Mucosa of stomach (tissue), 1 donor: ENCODE data around the gene CLDN24.
"Not testable (repeated sequence)": the region's sequence is repeated elsewhere in the genome, so short reads cannot be mapped to it uniquely, and the experiment has no call there.

Source experiments
- H3K27me3 ChIP-seq: one replicate; pipeline ENCODE4 v1.7.0; 2013; ENCODE audit warnings: mild to moderate bottlenecking, low read length; ENCODE audit not compliant: control insufficient read depth, insufficient read depth
- H3K36me3 ChIP-seq: one replicate; pipeline ENCODE4 v1.7.0; 2013; ENCODE audit warnings: low read length; ENCODE audit not compliant: control insufficient read depth, insufficient read depth
- H3K4me1 ChIP-seq: one replicate; pipeline ENCODE4 v1.7.0; 2013; ENCODE audit warnings: mild to moderate bottlenecking, low read length; ENCODE audit not compliant: control insufficient read depth, insufficient read depth
- H3K4me3 ChIP-seq: one replicate; pipeline ENCODE4 v1.7.0; 2013; ENCODE audit warnings: low read length
- H3K9ac ChIP-seq: one replicate; pipeline ENCODE4 v1.7.0; 2013; ENCODE audit warnings: mild to moderate bottlenecking, low read length, moderate library complexity
- H3K9me3 ChIP-seq: one replicate; pipeline ENCODE4 v1.7.0; 2013; ENCODE audit warnings: mild to moderate bottlenecking, low read length, moderate library complexity; ENCODE audit not compliant: control insufficient read depth
- donor health status: Pancreatic carcinoma.

The CLDN24 gene

GRCh38 chr4:183329244-183329643 is 7.0 kb upstream of the CLDN24 start:
- H3K4me1 ChIP-seq = peaks cover 16% of the 10 kb centered on the region
- no peaks in the 10 kb centered on the region for H3K36me3 ChIP-seq
- peaks cover 3% of the 10 kb centered on the region for H3K27me3 ChIP-seq
- no peaks in the 10 kb centered on the region for H3K9me3 ChIP-seq
- no peak overlapping the region for H3K4me3 ChIP-seq
- H3K9ac ChIP-seq = no peak overlapping the region

- Histone ChIP-seq H3K9ac (no peak overlapping the region), H3K36me3 (no peaks in the 10 kb centered on the region), H3K9me3 (no peaks in the 10 kb centered on the region), H3K4me1 (peaks cover 12% of the 10 kb centered on the region), H3K27me3 (peaks cover 3% of the 10 kb centered on the region), H3K4me3 (no peak overlapping the region)
These were observed 6.6 kb upstream of the CLDN24 start for GRCh38 chr4:183328832-183329231.

GRCh38 chr4:183327827-183328226 is 5.6 kb upstream of the CLDN24 start:
- no peaks in the 10 kb centered on the region for H3K36me3 ChIP-seq
- no peak overlapping the region for H3K4me3 ChIP-seq
- peaks cover 10% of the 10 kb centered on the region for H3K4me1 ChIP-seq
- H3K9me3 ChIP-seq = no peaks in the 10 kb centered on the region
- peaks cover 3% of the 10 kb centered on the region for H3K27me3 ChIP-seq
- no peak overlapping the region for H3K9ac ChIP-seq

- Histone ChIP-seq H3K36me3 (no peaks in the 10 kb centered on the region), H3K4me3 (no peak overlapping the region), H3K9me3 (no peaks in the 10 kb centered on the region), H3K27me3 (peaks cover 3% of the 10 kb centered on the region), H3K4me1 (peaks cover 10% of the 10 kb centered on the region), H3K9ac (no peak overlapping the region)
These were observed 4.6 kb upstream of the CLDN24 start for GRCh38 chr4:183326853-183327252.

GRCh38 chr4:183326387-183326786 is 4.2 kb upstream of the CLDN24 start:
- H3K27me3 ChIP-seq = not testable (repeated sequence)

GRCh38 chr4:183324619-183325018 is 2.4 kb upstream of the CLDN24 start:
- H3K4me3 ChIP-seq = no peak overlapping the region
- H3K4me1 ChIP-seq = peaks cover 5% of the 10 kb centered on the region
- no peaks in the 10 kb centered on the region for H3K9me3 ChIP-seq
- H3K27me3 ChIP-seq = no peaks in the 10 kb centered on the region
- no peak overlapping the region for H3K9ac ChIP-seq
- H3K36me3 ChIP-seq = no peaks in the 10 kb centered on the region

More at GRCh38 chr4:183326387-183326786, 4.2 kb upstream of the CLDN24 start:
- H3K4me1 ChIP-seq = peaks cover 10% of the 10 kb centered on the region
- not testable (repeated sequence) for H3K36me3 ChIP-seq, H3K9me3 ChIP-seq, H3K4me3 ChIP-seq, H3K9ac ChIP-seq

GRCh38 chr4:183324056-183324455 is 1.8 kb upstream of the CLDN24 start:
- H3K4me1 ChIP-seq, H3K9ac ChIP-seq, H3K9me3 ChIP-seq, H3K27me3 ChIP-seq, H3K36me3 ChIP-seq, H3K4me3 ChIP-seq: not testable (repeated sequence)

GRCh38 chr4:183323295-183323694 is 1.1 kb upstream of the CLDN24 start:
- Histone ChIP-seq H3K4me1 (peaks cover 4% of the 10 kb centered on the region), H3K27me3 (no peaks in the 10 kb centered on the region), H3K9ac (no peak overlapping the region), H3K9me3 (no peaks in the 10 kb centered on the region), H3K36me3 (no peaks in the 10 kb centered on the region), H3K4me3 (no peak overlapping the region)

GRCh38 chr4:183321516-183321915 is 710 bp downstream of the CLDN24 start:
- no peak overlapping the region for H3K9ac ChIP-seq
- H3K9me3 ChIP-seq = no peaks in the 10 kb centered on the region
- no peak overlapping the region for H3K4me3 ChIP-seq
- H3K4me1 ChIP-seq = peaks cover 4% of the 10 kb centered on the region
- H3K27me3 ChIP-seq = no peaks in the 10 kb centered on the region
- H3K36me3 ChIP-seq = no peaks in the 10 kb centered on the region

GRCh38 chr4:183321079-183321478 is 1.1 kb downstream of the CLDN24 start:
- H3K4me3 ChIP-seq = no peak overlapping the region
- H3K9me3 ChIP-seq = no peaks in the 10 kb centered on the region
- no peaks in the 10 kb centered on the region for H3K27me3 ChIP-seq
- peaks cover 4% of the 10 kb centered on the region for H3K4me1 ChIP-seq
- H3K36me3 ChIP-seq = no peaks in the 10 kb centered on the region
- no peak overlapping the region for H3K9ac ChIP-seq

- no peak within 1 kb of the TSS for H3K9ac ChIP-seq
- H3K4me1 ChIP-seq = peaks cover 4% of the 10 kb centered on the region
- H3K9me3 ChIP-seq = no peaks in the 10 kb centered on the region
- H3K27me3 ChIP-seq = no peaks in the 10 kb centered on the region
- H3K36me3 ChIP-seq = no peaks in the 10 kb centered on the region
- no peak within 1 kb of the TSS for H3K4me3 ChIP-seq
These were observed 1.8 kb downstream of the CLDN24 start, which contains the start of gene CLDN22 for GRCh38 chr4:183320211-183321059. Gene CLDN22 (minus strand): TSS chr4:183320276. CDS start chr4:183320218, 58 bp downstream.

GRCh38 chr4:183318656-183319055 is 3.6 kb downstream of the CLDN24 start:
- Histone ChIP-seq H3K4me3 (no peak overlapping the region), H3K36me3 (no peaks in the 10 kb centered on the region), H3K9ac (no peak overlapping the region), H3K9me3 (no peaks in the 10 kb centered on the region), H3K27me3 (no peaks in the 10 kb centered on the region), H3K4me1 (peaks cover 4% of the 10 kb centered on the region)
